ENCODE measurements around the gene ZFP36L2.

Gene ZFP36L2

DNA sequence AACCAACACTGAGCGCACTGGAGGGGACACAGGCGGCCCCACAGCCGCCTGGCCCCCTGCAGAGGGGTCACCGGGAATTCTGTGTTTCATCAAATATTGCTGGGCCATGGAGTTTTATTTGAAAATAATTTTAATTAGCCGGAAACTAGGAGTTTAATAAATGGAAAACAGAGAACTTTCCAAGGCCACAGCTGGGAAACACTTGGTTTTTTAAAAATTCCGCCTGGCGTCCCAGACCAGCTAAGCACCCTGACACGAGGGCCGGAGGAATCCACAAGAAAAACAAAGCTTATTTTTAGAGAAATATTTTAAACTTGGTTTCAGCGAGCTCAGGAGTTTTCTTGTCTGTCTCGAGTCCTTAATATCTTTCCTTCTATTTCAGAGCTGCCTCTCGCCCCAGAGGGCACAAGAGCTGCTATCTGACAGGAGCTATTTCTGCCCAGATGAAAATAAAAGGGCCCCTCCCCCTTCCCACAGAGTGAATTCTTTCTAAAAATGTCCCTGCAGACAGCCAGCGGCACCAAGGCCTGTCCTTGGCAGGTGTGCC lies 8.2 kb downstream of the ZFP36L2 start:
- no peaks in the 10 kb centered on the region for H3K36me3 ChIP-seq (replicated peaks)
- H3K4me3 ChIP-seq (ENCODE audit: low read depth, low read length): no peak overlapping the region
- peak; percentile 37 for DNase-seq
- no peaks in the 10 kb centered on the region for H3K27me3 ChIP-seq (replicated peaks)
- peak overlapping the region; percentile 30 for H3K27ac ChIP-seq
- in situ Hi-C loops (cut with HindIII; ENCODE audit: low pct_ligation_motif_present, low sequenced_read_pairs): no loop called here
- TF ChIP-seq, protein P1, sequence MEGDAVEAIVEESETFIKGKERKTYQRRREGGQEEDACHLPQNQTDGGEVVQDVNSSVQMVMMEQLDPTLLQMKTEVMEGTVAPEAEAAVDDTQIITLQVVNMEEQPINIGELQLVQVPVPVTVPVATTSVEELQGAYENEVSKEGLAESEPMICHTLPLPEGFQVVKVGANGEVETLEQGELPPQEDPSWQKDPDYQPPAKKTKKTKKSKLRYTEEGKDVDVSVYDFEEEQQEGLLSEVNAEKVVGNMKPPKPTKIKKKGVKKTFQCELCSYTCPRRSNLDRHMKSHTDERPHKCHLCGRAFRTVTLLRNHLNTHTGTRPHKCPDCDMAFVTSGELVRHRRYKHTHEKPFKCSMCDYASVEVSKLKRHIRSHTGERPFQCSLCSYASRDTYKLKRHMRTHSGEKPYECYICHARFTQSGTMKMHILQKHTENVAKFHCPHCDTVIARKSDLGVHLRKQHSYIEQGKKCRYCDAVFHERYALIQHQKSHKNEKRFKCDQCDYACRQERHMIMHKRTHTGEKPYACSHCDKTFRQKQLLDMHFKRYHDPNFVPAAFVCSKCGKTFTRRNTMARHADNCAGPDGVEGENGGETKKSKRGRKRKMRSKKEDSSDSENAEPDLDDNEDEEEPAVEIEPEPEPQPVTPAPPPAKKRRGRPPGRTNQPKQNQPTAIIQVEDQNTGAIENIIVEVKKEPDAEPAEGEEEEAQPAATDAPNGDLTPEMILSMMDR (IDR thresholded peaks at IDR 0.05; ENCODE audit: low read depth, low read length, missing control alignments): peak; percentile 28

DNA sequence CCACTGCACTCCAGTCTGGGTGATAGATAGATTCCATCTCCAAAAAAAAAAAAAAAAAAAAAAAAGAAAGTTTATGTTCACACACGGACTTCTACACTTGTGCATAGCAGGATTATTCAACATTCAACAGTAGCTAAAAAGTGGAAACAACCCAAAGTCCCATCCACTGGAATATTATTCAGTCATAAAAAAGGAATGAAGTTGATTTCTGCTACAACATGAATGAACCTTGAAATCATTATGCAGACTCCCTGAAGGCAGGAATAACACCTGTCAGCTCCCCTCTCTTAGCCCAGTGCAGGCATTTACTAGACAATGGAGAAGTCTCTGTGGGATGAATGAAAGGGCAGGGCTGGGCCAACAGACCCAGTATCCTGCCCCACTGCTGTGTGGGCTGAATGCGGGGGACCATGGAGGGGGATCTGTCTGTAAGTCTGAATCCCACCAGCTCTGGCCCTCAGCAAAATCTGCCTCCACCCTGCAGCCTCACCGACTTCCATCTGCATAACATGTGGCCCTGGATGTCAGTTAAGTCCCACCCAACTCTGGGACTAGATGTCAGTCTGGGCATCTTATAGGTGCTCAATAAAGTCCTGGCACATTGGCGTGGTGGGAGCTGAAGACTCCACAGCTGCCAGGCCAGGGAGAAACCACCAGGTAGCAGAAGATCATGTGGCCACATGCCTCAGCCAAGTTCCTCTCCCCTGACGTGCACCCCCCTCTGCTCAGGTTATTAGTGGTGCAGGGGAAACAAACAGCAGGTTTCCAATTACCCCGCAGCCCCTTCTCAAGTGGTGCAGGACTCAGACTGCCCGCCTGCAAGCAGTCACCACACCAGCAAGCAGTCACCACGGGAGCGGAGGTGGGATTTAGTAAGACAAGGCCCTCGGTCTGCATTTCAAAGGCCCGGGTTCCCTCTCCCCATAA lies 8.9 kb downstream of the ZFP36L2 start:
- in situ Hi-C loops (cut with HindIII; ENCODE audit: low pct_ligation_motif_present, low sequenced_read_pairs): no loop called here
- no peak overlapping the region for H3K27ac ChIP-seq
- TF ChIP-seq, protein P1 (IDR thresholded peaks at IDR 0.05; ENCODE audit: low read depth, low read length, missing control alignments): no peak
- no peak overlapping the region for H3K4me3 ChIP-seq (ENCODE audit: low read depth, low read length)
- no peaks in the 10 kb centered on the region for H3K27me3 ChIP-seq (replicated peaks)
- no peaks in the 10 kb centered on the region for H3K36me3 ChIP-seq (replicated peaks)
- DNase-seq: no peak

DNA sequence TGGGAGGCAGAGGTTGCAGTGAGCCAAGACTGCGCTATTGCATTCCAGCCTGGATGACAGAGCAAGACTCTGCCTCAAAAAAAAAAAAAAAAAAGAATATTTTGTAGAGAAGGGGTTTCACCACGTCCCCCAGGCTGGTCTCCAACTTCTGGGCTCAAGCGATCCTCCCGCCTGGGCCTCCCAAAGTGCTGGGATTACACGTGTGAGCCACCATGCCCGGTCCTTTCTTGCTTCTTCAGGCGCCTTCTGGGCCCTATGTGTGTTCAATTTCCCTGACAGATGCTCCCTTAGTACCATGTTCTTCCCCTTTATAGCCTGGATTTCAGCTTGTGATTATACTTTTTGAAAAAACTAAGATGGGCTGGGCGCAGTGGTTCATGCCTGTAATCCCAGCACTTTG lies 9.8 kb downstream of the ZFP36L2 start:
- no peak overlapping the region for H3K4me3 ChIP-seq (ENCODE audit: low read depth, low read length)
- TF ChIP-seq, protein P1 (IDR thresholded peaks at IDR 0.05; ENCODE audit: low read depth, low read length, missing control alignments): no peak
- no peaks in the 10 kb centered on the region for H3K36me3 ChIP-seq (replicated peaks)
- in situ Hi-C loops (cut with HindIII; ENCODE audit: low pct_ligation_motif_present, low sequenced_read_pairs): no loop called here
- DNase-seq: no peak
- H3K27me3 ChIP-seq (replicated peaks): no peaks in the 10 kb centered on the region
- no peak overlapping the region for H3K27ac ChIP-seq

DNA sequence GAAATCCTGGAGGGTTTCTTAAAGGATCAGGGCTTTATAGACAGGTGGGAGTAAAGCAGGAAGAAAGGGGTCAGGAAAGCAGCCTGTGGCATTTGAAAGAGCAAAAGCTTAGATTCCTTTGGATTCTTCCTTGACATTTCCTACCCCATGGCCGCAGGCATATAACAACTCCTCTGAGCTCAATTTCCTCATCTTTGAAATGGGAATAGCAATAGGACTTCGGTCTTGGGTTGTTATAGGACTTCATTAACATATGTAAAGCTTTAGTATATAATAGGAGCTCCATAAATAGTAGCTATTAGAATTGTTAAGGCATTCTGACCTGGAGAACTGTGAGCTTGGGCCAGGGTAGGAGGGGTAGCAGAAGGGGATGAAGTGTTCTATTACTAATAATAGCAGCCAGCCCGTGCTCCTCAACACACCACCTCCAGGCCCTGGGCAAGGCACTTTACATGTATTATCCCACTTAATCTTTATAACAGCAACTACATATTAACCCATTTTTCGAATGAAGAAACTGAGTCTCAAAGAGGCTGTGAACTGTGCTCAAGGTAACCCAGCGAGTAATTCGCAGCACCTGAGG lies 10.6 kb downstream of the ZFP36L2 start:
- DNase-seq: no peak
- no peaks in the 10 kb centered on the region for H3K27me3 ChIP-seq (replicated peaks)
- no peak overlapping the region for H3K4me3 ChIP-seq (ENCODE audit: low read depth, low read length)
- in situ Hi-C loops (cut with HindIII; ENCODE audit: low pct_ligation_motif_present, low sequenced_read_pairs): no loop called here
- TF ChIP-seq, protein P1 (IDR thresholded peaks at IDR 0.05; ENCODE audit: low read depth, low read length, missing control alignments): no peak
- no peaks in the 10 kb centered on the region for H3K36me3 ChIP-seq (replicated peaks)
- H3K27ac ChIP-seq: no peak overlapping the region

DNA sequence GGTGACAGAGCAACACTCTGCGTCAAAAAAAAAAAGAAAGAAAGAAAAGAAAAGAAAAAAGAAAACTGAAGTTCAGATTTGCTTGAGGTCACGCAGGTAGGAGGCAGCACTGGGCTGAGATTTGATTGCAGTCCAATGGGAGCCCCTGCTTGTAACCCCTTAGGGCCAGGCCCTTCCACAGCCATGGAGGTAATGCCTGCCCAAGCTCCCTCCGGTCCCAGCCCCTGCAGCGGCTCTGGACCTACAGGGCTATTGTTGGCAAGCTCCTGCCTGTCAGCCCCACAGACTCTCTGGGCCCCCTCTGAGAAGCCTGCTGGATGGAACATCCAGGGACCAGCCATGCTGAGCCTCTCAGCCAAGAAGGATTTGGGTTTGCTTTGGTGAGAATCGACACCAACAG lies 12.2 kb downstream of the ZFP36L2 start:
- no peak overlapping the region for H3K27ac ChIP-seq
- H3K4me3 ChIP-seq (ENCODE audit: low read depth, low read length): no peak overlapping the region
- no peaks in the 10 kb centered on the region for H3K27me3 ChIP-seq (replicated peaks)
- DNase-seq: no peak
- in situ Hi-C loops (cut with HindIII; ENCODE audit: low pct_ligation_motif_present, low sequenced_read_pairs): no loop called here
- no peaks in the 10 kb centered on the region for H3K36me3 ChIP-seq (replicated peaks)
- TF ChIP-seq, protein P1 (IDR thresholded peaks at IDR 0.05; ENCODE audit: low read depth, low read length, missing control alignments): no peak
